SIG-M5 treated with dmso at 0.1 percent for 504 hours (cell line): Measurements from ENCODE around the gene GBF1.
"Not testable (repeated sequence)": the region's sequence is repeated elsewhere in the genome, so short reads cannot be mapped to it uniquely, and the experiment has no call there.

Source experiments
- DNase-seq: peaks from one replicate; lab custom pipeline; 2025; ENCODE audit not compliant: unreplicated experiment; lab: John Stamatoyannopoulos, UW

GBF1 gene

DNA sequence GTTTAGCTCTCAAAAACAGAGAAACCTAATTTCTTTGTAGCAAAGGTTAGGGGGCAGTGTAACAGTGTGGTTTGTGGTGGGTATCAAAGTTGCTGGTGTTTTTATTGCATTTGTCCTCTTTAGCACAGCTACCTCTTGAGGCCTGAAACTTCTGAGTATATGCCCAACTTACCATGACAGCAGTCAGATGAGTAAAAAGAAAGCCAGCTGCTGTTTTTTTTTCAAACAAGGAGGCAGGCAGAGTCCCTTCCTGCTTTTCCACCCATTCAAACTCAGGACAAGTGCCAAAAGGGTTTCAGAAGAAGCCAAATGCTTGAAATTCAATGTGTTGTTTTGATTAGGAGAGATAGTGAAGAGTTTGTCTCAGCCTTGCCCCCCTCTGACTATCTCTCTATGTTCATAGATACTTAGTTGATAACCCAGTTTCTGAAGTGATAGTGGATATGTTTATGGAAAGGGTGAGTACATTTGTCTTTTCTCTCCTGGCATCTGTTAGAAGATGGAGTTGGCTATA is 23.1 kb downstream of the GBF1 start:
- no peak for DNase-seq

DNA sequence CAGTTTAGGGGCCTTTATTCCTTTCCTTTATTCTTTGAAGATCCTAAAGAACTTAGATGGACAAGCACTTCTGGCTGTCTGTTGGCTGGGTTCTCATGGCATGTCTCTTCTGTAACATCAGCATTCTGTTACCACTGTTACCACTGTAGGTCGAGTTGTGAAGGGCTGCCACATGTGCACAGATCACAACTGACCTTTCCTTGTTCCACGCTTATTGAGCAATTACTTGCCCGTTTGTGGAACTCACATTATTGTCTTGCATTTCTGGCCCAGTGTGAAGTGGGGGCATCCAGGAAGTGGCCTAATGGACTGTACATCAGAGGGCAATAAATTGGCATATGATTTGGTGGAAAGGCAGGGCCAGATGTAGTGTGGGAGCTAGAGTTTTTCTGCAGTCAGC is 23.7 kb downstream of the GBF1 start:
- no peak for DNase-seq

DNA sequence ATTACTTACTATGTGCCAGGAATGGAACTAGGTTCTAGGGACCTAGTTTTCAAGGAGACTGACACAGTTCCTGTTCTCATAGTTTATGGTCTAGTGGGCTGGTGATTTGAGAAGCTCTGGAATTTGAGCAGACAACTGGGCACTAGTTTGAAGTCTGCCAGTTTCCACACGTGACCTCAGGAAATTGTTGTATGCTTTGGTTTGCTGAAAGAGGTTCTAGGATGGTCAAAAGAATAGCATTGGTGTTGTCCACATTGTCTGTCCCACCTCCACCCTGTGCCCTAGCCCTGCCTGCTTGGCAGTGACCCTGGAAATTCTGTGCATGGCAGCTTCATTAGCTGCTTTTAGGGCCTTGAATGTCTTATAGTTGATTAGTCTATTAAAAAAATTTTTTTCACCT is 28.7 kb downstream of the GBF1 start:
- no peak for DNase-seq

DNA sequence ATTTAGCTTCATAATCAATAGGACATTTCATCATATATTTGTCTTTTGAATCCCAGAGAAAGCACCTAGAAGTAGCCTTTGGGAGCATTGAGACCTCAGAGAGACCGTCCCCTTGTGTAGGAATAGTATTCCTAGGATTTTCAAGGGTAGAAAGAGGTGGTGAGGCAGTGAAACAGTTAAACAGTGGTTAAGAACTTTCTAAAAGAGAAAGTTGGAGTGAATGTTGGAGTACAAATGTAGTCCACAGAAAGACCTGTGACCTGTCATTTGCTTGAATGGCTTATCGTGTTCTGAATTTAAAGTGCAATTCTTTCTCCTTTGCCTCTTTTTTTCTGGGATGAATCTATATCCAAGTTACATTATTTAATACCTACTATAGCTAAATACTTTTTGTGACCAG is 30.0 kb downstream of the GBF1 start:
- DNase-seq: no peak

DNA sequence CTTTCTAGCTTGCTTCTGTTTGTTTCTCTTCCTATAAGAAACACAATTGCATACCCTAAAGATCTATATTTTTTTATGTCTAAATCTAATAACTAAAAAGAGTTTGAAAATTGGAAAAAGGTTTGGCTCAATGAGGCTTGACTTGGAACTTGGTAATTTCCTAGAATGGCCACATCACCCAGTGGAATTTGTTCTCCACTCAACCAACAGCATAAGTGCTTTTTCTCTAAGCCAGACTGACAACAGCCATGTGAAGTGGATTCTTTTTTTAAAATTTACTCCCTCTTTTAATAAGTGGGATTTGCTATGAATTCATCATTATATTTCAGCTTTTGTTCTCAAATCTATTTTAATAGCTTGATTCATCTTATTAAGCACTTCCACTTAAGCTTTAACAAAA is 33.8 kb downstream of the GBF1 start:
- no peak for DNase-seq

DNA sequence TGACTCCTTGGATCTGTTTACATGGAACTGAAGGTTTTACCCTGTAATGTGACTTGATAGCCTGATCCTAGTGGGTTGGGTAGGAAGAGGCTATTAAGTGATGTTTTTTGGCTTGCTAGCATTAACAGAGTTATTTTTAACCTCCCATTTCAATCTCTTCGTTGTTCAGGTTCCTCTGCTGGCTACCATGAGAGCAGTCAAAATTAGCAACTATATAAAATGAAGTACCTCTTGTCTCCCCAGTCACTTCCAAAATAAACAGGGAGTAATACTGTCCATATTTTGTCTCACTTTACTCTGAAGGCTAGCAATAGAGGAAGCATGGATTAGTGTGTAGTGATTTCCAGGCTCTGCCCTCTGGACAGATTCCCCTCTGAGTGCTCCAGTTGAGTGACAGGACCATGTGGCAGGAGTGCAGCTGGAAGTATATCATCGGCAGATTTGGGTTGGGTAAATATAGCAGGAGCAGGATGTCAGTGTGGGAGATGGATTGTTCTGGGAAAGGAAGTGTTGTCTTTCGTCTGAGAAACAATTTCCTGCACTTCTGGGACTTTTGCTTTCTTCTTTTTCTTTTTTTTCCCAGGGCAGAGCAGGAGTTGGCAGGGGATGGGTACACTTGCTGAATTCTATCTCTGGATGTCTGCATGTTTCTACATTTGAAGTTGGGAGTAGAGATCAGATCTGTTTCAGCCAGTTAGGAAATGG is 35.2 kb downstream of the GBF1 start:
- DNase-seq: no peak

DNA sequence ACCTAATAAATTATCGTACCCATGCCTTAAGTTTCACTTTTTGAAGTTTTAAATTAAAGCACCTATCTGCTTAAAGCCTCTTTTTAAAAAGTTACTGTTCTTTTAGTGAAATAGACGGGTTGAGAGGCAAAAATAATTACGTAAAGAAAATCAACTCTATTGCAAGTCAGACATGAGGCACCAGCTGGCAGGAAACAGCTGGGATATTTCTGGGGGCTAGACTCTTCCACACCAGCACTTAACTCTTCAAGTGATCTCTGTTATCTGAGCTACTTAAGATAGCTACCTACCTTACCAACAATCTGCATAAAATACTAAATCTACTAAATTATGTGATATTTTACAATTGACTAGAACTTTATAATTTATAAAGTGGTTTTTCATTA is 35.8 kb downstream of the GBF1 start:
- no peak for DNase-seq

DNA sequence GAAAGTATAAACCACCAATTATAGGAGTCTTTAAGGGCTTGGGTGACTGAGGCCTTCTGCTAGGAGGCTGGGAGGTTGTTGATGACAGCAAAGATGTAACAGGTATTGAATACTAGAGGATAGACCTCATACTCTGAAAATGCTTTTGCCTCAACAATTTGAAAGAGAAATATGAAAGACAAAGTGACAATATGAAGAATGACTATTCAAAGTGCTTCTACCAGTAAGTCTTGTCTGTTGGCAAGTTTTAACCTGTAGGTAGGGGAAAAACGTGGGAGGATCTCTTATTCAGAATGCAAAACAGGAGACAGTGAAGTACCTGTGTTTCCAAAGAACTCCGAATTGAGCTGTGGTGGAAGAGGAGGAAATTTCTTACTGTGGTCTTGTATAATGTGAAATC is 38.2 kb downstream of the GBF1 start:
- DNase-seq: no peak

DNA sequence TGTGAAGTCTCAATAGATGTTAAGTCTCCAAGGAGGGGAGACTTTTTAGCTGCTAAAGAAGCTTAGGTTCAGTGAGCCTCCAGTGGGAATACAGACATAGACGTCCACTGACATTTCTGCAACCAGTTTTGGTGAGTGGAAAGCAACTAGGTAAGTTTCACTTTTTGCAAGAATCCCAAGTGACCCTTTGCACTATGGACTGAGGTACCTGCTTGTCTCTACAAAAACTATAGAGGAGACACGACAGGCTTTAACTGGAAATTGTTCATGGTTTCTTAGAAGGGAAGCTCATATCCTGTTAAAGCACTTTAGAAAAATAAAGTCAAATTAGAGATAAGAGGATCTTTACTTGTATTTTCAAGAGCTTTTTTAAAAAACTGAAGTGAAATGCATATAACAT is 38.6 kb downstream of the GBF1 start:
- DNase-seq: no peak

DNA sequence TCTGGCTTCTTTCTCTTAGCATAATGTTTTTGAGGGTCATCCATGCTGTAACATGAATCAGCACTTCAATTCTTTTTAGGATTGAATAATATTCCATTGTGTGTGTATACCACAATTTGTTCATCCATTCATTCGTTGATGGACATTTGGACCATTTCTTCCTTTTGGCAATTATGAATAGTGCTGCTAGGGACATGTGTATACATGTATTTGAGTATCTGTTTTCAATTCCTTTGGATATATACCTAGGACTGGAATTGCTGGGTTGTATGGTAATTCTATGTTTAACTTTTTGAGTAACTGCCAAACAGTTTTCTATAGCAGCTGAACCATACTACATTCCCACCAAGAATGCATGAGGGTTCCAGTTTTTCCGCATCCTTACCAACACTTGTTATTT is 39.2 kb downstream of the GBF1 start:
- no peak for DNase-seq

DNA sequence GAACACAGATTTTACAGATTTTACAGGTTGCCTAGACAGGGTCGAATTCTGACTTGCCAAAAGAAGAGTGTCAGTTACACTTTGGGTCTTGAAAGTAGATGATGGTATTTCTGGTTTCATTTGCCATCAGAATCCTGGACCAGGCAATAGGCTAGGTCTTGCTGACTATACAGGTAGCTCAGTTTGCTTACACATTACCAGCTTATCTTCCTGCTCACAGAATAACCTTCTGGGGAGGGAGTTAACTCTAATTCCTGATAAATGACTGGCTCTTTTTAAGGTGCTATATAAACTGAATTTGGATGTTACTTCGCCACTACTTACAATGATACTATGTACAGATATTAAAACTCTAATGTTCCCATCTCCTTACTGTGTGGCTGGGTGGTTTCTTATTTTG is 39.8 kb downstream of the GBF1 start:
- no peak for DNase-seq

DNA sequence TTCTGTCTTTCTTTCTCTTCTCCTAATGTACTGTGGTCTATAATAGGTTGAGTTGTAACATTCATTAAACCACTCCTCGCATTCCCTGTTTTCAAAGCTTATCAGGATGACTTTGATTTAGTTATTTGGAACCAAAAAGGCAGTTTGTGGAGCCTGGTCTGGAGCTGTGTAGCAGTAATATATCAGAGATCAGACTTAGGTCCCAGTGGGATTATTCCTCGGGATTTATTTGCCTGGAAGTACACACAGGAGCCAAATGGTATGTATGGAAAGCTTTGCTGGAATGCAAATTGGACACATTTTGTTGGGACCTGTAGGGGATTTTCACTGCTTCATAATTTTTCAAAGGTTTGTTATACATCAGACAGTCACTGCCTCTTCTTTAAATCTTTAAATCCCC is 40.9 kb downstream of the GBF1 start:
- DNase-seq: no peak

DNA sequence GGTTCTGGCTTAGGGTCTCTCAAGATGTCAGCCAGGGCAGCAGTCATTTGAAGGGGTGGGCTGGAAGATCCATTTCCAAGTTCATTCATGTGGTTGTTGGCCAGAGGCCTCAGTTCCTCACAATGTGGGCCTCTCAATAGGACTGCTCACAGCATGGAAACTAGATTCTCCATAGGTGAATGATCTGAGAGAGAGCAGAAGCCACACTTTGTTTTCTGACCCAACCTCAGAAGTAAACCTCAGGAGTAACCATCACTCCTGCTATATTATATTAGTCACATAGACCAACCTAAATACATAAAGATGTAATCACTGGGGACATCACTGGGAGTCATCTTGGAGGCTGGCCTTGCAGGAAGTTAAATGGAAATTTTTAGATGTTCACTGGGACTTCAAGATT is 42.2 kb downstream of the GBF1 start:
- no peak for DNase-seq

DNA sequence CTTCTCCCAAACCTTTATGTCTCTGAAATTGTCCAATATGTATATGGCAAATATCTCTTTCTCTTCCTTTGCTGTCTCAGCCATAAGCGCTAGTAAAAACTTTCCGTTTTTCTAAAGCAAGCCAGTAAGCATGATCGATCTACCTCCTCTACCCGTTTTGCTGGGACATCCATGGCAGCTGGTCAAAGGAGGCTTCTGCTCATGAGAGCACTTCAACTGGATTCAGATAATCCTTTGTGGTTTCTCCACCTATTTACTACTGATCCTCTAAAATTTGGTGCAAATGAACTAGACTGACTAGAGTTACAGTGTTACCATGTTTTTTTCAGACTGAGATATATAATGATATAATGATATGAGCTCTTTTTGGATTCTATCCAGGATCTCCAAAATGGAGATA is 42.7 kb downstream of the GBF1 start:
- DNase-seq: no peak

DNA sequence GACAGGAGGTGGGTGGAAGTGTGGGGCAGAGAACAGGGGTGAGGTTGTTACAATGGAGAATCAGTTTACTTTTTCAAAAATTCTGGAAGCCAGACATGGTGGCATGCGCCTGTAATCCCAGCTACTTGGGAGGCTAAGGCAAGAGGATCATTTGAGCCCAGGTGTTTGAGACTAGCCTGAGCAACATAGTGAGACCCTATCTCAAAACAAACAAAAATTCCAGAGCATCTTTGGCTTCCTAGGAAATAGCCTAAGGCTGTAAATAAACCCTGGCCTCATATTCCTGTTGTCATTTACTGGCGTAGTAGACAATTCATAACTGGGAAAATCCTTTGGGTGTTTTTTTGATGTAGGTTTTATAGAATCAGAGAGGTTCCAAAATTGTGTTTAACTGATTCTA is 44.0 kb downstream of the GBF1 start:
- DNase-seq: no peak

DNA sequence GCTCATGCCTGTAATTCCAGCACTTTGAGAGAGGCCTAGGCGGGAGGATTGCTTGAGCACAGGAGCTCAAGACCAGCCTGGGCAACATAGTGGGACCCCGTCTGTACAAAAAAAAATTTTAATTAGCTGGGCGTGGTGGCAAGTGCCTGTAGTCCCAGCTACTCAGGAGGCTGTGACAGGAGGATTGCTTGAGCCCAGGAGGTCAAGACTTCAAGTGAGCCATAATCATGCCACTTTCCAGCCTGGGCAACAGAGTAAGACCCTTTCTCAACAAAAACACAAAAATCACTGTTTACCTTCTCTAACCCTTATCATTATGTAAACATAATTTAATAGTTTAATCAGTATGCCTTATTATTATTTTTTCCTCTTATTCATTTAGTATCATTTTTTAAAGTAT is 44.5 kb downstream of the GBF1 start:
- no peak for DNase-seq

DNA sequence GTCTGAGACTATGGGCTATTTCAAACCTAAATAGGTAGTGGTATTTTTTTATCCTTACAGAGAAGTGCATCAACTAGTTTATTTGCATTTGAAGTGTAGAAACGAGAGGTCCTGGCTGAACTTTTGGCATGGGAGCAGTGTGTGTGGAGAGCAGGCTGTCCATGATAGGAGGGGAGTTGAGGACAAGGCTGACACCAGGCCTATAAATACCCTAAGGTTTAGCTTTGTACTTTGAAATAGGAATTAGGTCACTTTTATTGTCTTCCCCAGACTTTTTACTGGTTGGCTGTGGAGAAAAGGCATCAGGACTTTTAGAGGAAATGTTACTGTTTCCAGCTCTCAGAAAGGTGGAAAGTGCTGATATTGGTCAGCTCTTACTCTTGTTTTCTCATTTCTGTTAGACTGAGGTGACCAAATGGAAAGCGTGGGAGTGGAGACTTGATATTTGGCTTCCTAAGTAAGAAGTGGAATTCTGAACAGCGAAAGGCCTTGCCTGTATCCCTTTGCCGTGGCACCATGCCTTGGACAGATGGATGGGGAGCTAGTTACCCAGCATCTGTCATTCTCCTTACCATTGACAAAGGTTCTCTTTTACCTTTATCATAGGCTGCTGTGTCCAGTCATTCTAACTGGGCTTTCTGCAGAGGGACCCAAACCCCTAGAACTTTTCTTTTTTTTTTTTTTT is 46.0 kb downstream of the GBF1 start:
- no peak for DNase-seq

DNA sequence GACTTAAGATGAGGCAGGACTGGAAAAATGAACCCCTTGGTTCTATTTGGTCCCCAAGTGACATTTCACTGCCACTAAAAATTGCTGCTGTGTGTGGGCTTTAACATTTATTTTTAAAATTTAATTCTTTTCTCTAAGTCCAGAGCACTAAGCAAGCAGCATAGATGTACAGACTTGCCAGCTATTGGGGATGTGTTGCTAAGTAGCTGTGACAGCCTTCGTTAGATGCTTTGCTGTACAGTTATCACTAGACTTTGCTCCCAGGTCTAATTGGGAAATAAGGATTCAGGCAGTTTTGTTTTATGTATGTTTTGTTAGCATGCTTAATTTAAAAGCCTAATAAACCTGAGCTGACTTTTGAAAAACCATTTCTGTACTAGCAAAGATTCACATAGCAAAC is 51.8 kb downstream of the GBF1 start:
- DNase-seq: no peak

DNA sequence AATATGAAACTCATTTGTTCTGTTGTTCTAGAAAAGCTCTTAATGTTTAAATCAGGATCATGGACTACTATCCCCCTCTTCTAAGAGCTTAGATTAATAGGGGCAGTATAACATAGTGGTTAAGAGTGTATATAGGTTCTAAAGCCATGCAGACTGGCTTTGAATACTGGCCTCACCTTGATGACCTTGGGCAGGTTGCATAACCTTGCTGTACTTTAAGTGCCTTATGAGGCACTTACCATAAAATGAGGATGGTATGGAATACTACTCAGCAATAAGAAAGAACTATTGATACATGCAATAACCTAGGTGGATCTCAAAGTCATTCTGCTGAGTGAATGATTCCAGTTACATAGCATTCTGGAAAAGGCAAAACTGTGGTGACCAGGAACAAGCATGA is 53.6 kb downstream of the GBF1 start:
- DNase-seq: no peak

DNA sequence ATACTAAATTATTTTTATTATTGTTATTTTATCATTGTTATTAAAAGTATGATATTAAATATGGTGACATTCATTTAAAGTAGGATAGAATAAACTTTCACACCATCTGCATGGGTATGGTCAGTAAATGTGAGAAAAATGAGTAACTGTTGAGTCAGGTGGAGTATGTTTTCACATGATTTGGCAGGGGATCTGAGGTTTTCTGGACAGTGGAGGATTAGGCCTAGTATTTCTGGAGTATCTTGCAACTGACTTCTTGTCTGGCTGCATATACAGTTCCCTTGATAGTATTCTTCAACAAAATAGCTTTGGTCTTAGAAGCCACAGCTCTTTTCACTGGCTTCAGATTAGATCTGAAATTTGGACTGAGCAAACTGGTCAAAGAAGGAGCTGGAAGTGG is 54.5 kb downstream of the GBF1 start:
- DNase-seq: no peak

DNA sequence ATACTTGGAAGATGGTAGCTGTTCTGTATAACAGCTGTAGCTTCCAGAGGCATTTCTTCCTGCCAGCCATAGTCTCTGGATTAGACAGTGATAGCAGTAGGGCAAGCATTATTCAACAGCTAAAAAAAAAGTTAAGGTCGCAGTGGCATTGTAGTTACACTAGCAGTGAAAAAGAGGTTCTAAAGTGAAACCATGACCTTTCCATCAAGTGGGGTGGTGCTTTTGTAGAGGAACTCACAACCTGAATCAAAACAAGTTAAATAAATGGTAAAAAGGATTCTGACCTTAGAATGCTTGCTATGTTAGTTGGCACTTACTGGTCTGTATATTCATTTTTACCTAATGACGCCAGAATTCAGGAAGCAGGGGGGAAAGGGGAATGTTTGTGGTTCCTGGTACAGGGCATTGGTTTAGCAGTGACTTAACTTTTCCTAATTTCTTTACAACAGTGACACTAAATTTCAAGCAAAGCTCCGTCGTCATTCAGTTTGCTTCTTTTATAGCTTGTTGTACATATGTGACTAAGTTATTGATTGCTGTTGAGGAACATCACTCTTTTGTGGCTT is 55.0 kb downstream of the GBF1 start:
- no peak for DNase-seq

DNA sequence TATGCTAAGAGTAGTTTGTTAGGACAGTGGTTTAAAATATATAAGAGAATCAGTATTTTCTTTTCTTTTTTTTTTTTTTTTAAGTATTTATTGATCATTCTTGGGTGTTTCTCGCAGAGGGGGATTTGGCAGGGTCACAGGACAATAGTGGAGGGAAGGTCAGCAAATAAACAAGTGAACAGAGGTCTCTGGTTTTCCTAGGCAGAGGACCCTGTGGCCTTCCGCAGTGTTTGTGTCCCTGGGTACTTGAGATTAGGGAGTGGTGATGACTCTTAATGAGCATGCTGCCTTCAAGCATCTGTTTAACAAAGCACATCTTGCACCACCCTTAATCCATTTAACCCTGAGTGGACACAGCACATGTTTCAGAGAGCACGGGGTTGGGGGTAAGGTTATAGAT is 55.6 kb downstream of the GBF1 start:
- not testable (repeated sequence) for DNase-seq

DNA sequence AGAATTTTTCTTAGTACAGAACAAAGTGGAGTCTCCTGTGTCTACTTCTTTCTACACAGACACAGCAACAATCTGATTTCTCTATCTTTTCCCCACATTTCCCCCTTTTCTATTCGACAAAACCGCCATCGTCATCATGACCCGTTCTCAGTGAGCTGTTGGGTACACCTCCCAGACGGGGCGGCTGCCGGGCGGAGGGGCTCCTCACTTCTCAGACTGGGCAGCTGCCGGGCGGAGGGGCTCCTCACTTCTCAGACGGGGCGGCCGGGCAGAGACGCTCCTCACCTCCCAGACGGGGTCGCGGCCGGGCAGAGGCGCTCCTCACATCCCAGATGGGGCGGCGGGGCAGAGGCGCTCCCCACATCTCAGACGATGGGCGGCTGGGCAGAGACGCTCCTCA is 56.0 kb downstream of the GBF1 start:
- not testable (repeated sequence) for DNase-seq
